HepG2 (cell line): Measurements from ENCODE around the gene CNTN5. TPM values are rescaled to one million over a fixed set of nuclear protein-coding genes. Genes with fewer than 3 reads are reported as not detected.

ENCODE experiments used
- ATAC-seq: fragments of 200-7000 bp; cut with Tn5 transposase; 3 replicates; pipeline ENCODE4 v1.9.1; 2020; ENCODE audit warnings: mild to moderate bottlenecking, moderate library complexity
- BruUV-seq: library from RNA; stranded (reverse); fragments of 400-500 nt; replicated peaks from 2 replicates; lab custom pipeline; 2021; lab: Mats Ljungman, UMichigan
- CTCF ChIA-PET: fragments of 300-600 bp; formaldehyde crosslinking; extraction: SDS; loops from one replicate; lab custom pipeline; 2021; ENCODE audit warnings: low total read pairs, inconsistent platforms, low intra/inter-chr PET ratio; lab: Yijun Ruan, JAX
- POLR2A ChIA-PET: fragments of 350-600 bp; sonication (Branson Sonifier 250); formaldehyde crosslinking; loops from one replicate; lab custom pipeline; 2020; ENCODE audit warnings: antibody characterized with exemption, inconsistent platforms; lab: Yijun Ruan, JAX
- DNase-seq: peaks from one replicate; pipeline ENCODE4 v3.0.0-alpha.2; 2015; ENCODE audit warnings: low spot score
- FAIRE-seq: peaks from 3 replicates; lab custom pipeline; 2011; peaks lifted over from hg19 to GRCh38; lab: Jason Lieb, UNC
- H2AFZ ChIP-seq: one replicate; pipeline ENCODE4 v1.6.1; 2011; ENCODE audit warnings: low read length, inconsistent platforms
- H3K27ac ChIP-seq: fragments of 300-600 bp; 3 replicates; pipeline ENCODE4 v1.8.0; 2011; ENCODE audit warnings: mixed run types, mild to moderate bottlenecking, mixed read lengths, low read length, inconsistent platforms; ENCODE audit not compliant: insufficient read depth; ENCODE audit errors: extremely low read length
- H3K27me3 ChIP-seq, 2 experiments: fragments of 200-600 bp in 1 of 2; 2 replicates in 1 of 2; 3 replicates in 1 of 2; pipeline versions ENCODE4 v1.6.0 to v1.8.0; 2011; ENCODE audit warnings: low read length in 2 of 2, mild to moderate bottlenecking in 2 of 2, moderate library complexity in 2 of 2, inconsistent platforms in 1 of 2; ENCODE audit not compliant: insufficient read depth in 2 of 2, control insufficient read depth in 1 of 2
- H3K36me3 ChIP-seq, 2 experiments: fragments of 200-600 bp in 1 of 2; replicated peaks in 1 of 2; 2 replicates in 1 of 2; 3 replicates in 1 of 2; pipeline versions ENCODE4 v1.5.1 to v1.8.0; 2011; ENCODE audit warnings: low read length in 2 of 2, inconsistent platforms in 1 of 2; ENCODE audit not compliant: insufficient read depth in 2 of 2, control insufficient read depth in 1 of 2
- H3K4me1 ChIP-seq: 2 replicates; pipeline ENCODE4 v1.5.1; 2012; ENCODE audit warnings: low read length, inconsistent platforms; ENCODE audit not compliant: insufficient read depth
- H3K4me2 ChIP-seq: 2 replicates; pipeline ENCODE4 v1.6.0; 2011; ENCODE audit warnings: low read depth, low read length, inconsistent platforms
- H3K4me3 ChIP-seq, 3 experiments: fragments of 200-600 bp in 1 of 3; sonication (generic), shearing (Covaris generic) in 1 of 3; replicated peaks in 1 of 3; 2 replicates each; pipeline ENCODE4 v1.5.1; 2011 to 2016; ENCODE audit warnings: low read length in 3 of 3, inconsistent platforms in 2 of 3, low read depth in 2 of 3, mild to moderate bottlenecking in 2 of 3, control low read depth in 1 of 3, mixed read lengths in 1 of 3; ENCODE audit not compliant: insufficient read depth in 1 of 3
- H3K79me2 ChIP-seq: one replicate; pipeline ENCODE4 v1.6.1; 2011; ENCODE audit warnings: low read length, inconsistent platforms; ENCODE audit not compliant: insufficient read depth
- H3K9ac ChIP-seq: 2 replicates; pipeline ENCODE4 v1.6.0; 2011; ENCODE audit warnings: mild to moderate bottlenecking, low read depth, low read length, inconsistent platforms; ENCODE audit not compliant: insufficient read depth
- H3K9me3 ChIP-seq: 2 replicates; pipeline ENCODE4 v1.5.1; 2012; ENCODE audit warnings: mild to moderate bottlenecking, low read length
- H4K20me1 ChIP-seq: 2 replicates; pipeline ENCODE4 v1.6.0; 2011; ENCODE audit warnings: inconsistent platforms, mild to moderate bottlenecking, low read length, moderate library complexity; ENCODE audit not compliant: insufficient read depth
- ETV5 ChIP-seq: IDR thresholded peaks from 2 replicates; pipeline ENCODE4 v1.6.1; 2018; ENCODE audit warnings: missing biosample characterization, missing genetic modification reagents, inconsistent platforms, borderline replicate concordance
- KIAA2018 ChIP-seq: sonication (generic); formaldehyde crosslinking; IDR thresholded peaks from 2 replicates; pipeline ENCODE4 v1.5.0; 2020; ENCODE audit warnings: mild to moderate bottlenecking, missing genetic modification reagents, borderline replicate concordance
- MEF2D ChIP-seq: sonication (generic); formaldehyde crosslinking; IDR thresholded peaks from 2 replicates; pipeline ENCODE4 v1.5.1; 2020; ENCODE audit warnings: mild to moderate bottlenecking, missing genetic modification reagents
- NONO ChIP-seq, 2 experiments: fragments of 450-650 bp in 1 of 2; sonication (generic) in 1 of 2; formaldehyde crosslinking in 1 of 2; IDR thresholded peaks in 1 of 2; conservative IDR thresholded peaks in 1 of 2; 2 replicates each; pipeline versions ENCODE4 v1.6.1 to v1.8.0; 2017 to 2022; ENCODE audit warnings: mild to moderate bottlenecking in 1 of 2, missing genetic modification reagents in 1 of 2, moderate library complexity in 1 of 2
- ZBTB37 ChIP-seq: sonication (generic); formaldehyde crosslinking; IDR thresholded peaks from 2 replicates; pipeline ENCODE4 v1.4.0; 2020; ENCODE audit warnings: mild to moderate bottlenecking, missing genetic modification reagents
- ZNF24 ChIP-seq: fragments of 450-650 bp; IDR thresholded peaks from 2 replicates; pipeline ENCODE4 v1.6.1; 2017; ENCODE audit warnings: antibody characterized with exemption, mild to moderate bottlenecking
- ZNF460 ChIP-seq: sonication (generic); formaldehyde crosslinking; IDR thresholded peaks from 2 replicates; pipeline ENCODE4 v1.5.1; 2020; ENCODE audit warnings: missing genetic modification reagents, mild to moderate bottlenecking, borderline replicate concordance
- ZNF556 ChIP-seq: sonication (generic); formaldehyde crosslinking; IDR thresholded peaks from 2 replicates; pipeline ENCODE4 v1.4.0; 2020; ENCODE audit warnings: mild to moderate bottlenecking, missing genetic modification reagents, borderline replicate concordance
- ZNF790 ChIP-seq: sonication (generic); formaldehyde crosslinking; IDR thresholded peaks from 2 replicates; pipeline ENCODE4 v1.8.0; 2022; ENCODE audit warnings: missing genetic modification reagents, mild to moderate bottlenecking, borderline replicate concordance
- ZNF879 ChIP-seq: sonication (generic); formaldehyde crosslinking; IDR thresholded peaks from 2 replicates; pipeline ENCODE4 v1.8.1; 2023; ENCODE audit warnings: missing genetic modification reagents
- WGBS: methylation state at CpG from one replicate; pipeline ENCODE4 v1.1.6; 2017; ENCODE audit warnings: low lambda C conversion rate; 5-methylcytosine and 5-hydroxymethylcytosine counted together
- in situ Hi-C: cut with HindIII; loops from 2 replicates; pipeline ENCODE4 v1.10.0; 2017; ENCODE audit warnings: low pct_unique_long_range_greater_than_20kb; ENCODE audit not compliant: extremely low pct_ligation_motif_present
- intact Hi-C: fragments of 100-400 bp; cut with micrococcal nuclease; formaldehyde crosslinking; loops from one replicate; pipeline ENCODE4 v1.10.0; 2022; ENCODE audit not compliant: unreplicated experiment
- polyA plus RNA-seq, 8 experiments: library from polyadenylated mRNA; depleted of rRNA in 3 of 8; stranded (reverse) in 7 of 8; unstranded in 1 of 8; fragments of >200 nt; fragmentation: Illumina TruSeq in 4 of 8; extraction: Trizol in 4 of 8; gene quantifications; 2 replicates each; pipeline versions ENCODE4 v1.2.1 to v1.2.3, GENCODE V29; 2011 to 2016; ENCODE audit warnings: low read depth in 4 of 8, missing spikeins in 1 of 8, mixed read lengths in 1 of 8; ENCODE audit not compliant: insufficient read depth in 1 of 8
- total RNA-seq, 5 experiments: library from RNA; depleted of rRNA; stranded (reverse); fragments of >200 nt; fragmentation: Illumina TruSeq; extraction: Trizol; gene quantifications; 2 replicates each; pipeline ENCODE4 v1.2.3, GENCODE V29; 2016; ENCODE audit warnings: low read depth in 1 of 5
- TF ChIP-seq, protein P1 (sequence below): sonication (generic); formaldehyde crosslinking; IDR thresholded peaks from 2 replicates; pipeline ENCODE4 v1.5.0; 2020; ENCODE audit warnings: missing genetic modification reagents, mild to moderate bottlenecking, borderline replicate concordance
- TF ChIP-seq, protein P2 (sequence below): sonication (generic); formaldehyde crosslinking; IDR thresholded peaks from 2 replicates; pipeline ENCODE4 v1.4.0; 2020; ENCODE audit warnings: low read depth, mild to moderate bottlenecking, missing genetic modification reagents

Gene CNTN5
- total and polyA plus RNA-seq, 2 of the 13 experiments (the other 11 are each of a cell fraction or from before 2014, with no cell fraction given): not detected

DNA sequence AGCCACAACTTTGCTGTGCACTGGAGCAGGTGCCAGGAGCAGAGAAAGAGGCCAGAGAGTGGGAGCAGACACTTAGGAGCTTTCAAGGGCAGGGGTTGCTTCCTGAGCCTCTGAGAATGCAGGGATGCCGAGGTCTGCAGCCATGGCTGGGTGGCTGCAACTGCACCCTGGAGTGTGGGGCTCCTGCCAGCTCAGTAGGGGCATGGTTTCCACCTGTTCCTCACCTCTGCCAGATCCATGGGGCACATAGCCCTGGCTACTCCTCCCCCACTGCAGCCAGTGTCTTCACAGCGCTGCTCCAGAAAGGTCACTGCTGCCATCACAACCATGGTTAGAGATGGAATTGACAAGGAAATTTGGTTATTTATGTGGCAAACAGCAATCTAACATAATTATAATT is 404.8 kb downstream of the CNTN5 start:
- Histone ChIP-seq H3K4me3 (no peak overlapping the region), H3K36me3 (no peaks in the 10 kb centered on the region), H3K79me2 (no peaks in the 10 kb centered on the region), H3K4me2 (no peak overlapping the region), H3K27ac (no peak overlapping the region), H4K20me1 (no peaks in the 10 kb centered on the region), H3K27me3 (no peaks in the 10 kb centered on the region; a peak in 1 of 5 replicates), H3K4me1 (no peaks in the 10 kb centered on the region), H2AFZ (no peak overlapping the region), H3K9ac (no peak overlapping the region), H3K9me3 (no peaks in the 10 kb centered on the region)
- no peak for DNase-seq
- no peak for FAIRE-seq
- no peak for ATAC-seq
- ChIA-PET POLR2A (no interaction called here), CTCF (no interaction called here)
- intact Hi-C loops: no loop called here
- no TSS peak for BruUV-seq
- in situ Hi-C loops: no loop called here
- 0% methylated on average over 1 of the region's 2 CpGs for WGBS
- TF ChIP-seq ZBTB37: no peak
- TF ChIP-seq ZNF24: no peak
- no peak for TF ChIP-seq NONO (IDR thresholded peaks at IDR 0.05)
- no peak for TF ChIP-seq NONO (CRISPR knock-in tag; conservative IDR thresholded peaks at IDR 0.05)
- TF ChIP-seq ZNF460 (CRISPR knock-in tag): no peak
- TF ChIP-seq ZNF879 (CRISPR knock-in tag): no peak
- no peak for TF ChIP-seq ZNF790 (CRISPR knock-in tag)
- TF ChIP-seq ZNF556: no peak
- TF ChIP-seq, protein P1, sequence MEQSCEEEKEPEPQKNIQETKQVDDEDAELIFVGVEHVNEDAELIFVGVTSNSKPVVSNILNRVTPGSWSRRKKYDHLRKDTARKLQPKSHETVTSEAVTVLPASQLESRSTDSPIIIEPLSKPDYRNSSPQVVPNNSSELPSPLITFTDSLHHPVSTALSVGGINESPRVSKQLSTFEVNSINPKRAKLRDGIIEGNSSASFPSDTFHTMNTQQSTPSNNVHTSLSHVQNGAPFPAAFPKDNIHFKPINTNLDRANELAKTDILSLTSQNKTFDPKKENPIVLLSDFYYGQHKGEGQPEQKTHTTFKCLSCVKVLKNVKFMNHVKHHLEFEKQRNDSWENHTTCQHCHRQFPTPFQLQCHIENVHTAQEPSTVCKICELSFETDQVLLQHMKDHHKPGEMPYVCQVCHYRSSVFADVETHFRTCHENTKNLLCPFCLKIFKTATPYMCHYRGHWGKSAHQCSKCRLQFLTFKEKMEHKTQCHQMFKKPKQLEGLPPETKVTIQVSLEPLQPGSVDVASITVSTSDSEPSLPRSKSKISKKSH: no peak
- TF ChIP-seq, protein P2, sequence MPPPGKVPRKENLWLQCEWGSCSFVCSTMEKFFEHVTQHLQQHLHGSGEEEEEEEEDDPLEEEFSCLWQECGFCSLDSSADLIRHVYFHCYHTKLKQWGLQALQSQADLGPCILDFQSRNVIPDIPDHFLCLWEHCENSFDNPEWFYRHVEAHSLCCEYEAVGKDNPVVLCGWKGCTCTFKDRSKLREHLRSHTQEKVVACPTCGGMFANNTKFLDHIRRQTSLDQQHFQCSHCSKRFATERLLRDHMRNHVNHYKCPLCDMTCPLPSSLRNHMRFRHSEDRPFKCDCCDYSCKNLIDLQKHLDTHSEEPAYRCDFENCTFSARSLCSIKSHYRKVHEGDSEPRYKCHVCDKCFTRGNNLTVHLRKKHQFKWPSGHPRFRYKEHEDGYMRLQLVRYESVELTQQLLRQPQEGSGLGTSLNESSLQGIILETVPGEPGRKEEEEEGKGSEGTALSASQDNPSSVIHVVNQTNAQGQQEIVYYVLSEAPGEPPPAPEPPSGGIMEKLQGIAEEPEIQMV (CRISPR knock-in tag): no peak
- TF ChIP-seq ETV5 (CRISPR knock-in tag): no peak
- TF ChIP-seq MEF2D (CRISPR knock-in tag): no peak
- no peak for TF ChIP-seq KIAA2018 (CRISPR knock-in tag)
